WTC11 (cell line): Measurements from ENCODE around the gene ANGPTL2. TPM values are rescaled to one million over a fixed set of nuclear protein-coding genes. Genes with fewer than 3 reads are reported as not detected.

ENCODE experiments used
- ATAC-seq: fragments of 200-7000 bp; cut with Tn5 transposase; 2 replicates; pipeline ENCODE4 v1.10.0; 2021; ENCODE audit warnings: mild to moderate bottlenecking, moderate library complexity
- CTCF ChIA-PET: fragments of 300-600 bp; sonication (Branson Sonifier 250); formaldehyde crosslinking; loops from one replicate; lab custom pipeline; 2021; ENCODE audit warnings: antibody characterized with exemption; lab: Charles Lee
- POLR2A ChIA-PET: fragments of 350-600 bp; sonication (Branson Sonifier 250); formaldehyde crosslinking; loops from one replicate; lab custom pipeline; 2021; ENCODE audit warnings: antibody characterized with exemption; lab: Charles Lee
- DNase-seq: peaks from one replicate; pipeline ENCODE4 v3.0.0; 2021; ENCODE audit warnings: low spot score
- H3K27ac Mint-ChIP-seq: 2 replicates; pipeline ENCODE4 v1.8.0; 2021; ENCODE audit warnings: mixed read lengths
- H3K27me3 Mint-ChIP-seq: 2 replicates; pipeline ENCODE4 v1.8.0; 2021; ENCODE audit warnings: low read depth, mild to moderate bottlenecking, moderate library complexity, mixed read lengths
- H3K36me3 Mint-ChIP-seq: 2 replicates; pipeline ENCODE4 v1.8.0; 2021; ENCODE audit warnings: mixed read lengths
- H3K4me1 Mint-ChIP-seq: 2 replicates; pipeline ENCODE4 v1.8.0; 2022; ENCODE audit warnings: mixed read lengths
- H3K4me3 Mint-ChIP-seq: 2 replicates; pipeline ENCODE4 v1.8.0; 2021; ENCODE audit warnings: mild to moderate bottlenecking, moderate library complexity, mixed read lengths
- H3K9me3 Mint-ChIP-seq: 2 replicates; pipeline ENCODE4 v1.8.0; 2021; ENCODE audit warnings: mixed read lengths
- AR ChIP-seq: fragments of 250-450 bp; sonication (Bioruptor Pico); IDR thresholded peaks from 2 replicates; pipeline ENCODE4 v1.9.0; 2021; ENCODE audit warnings: mild to moderate bottlenecking
- ATF1 ChIP-seq: sonication (generic); formaldehyde crosslinking; IDR thresholded peaks from 2 replicates; pipeline ENCODE4 v1.8.1; 2023; ENCODE audit warnings: mild to moderate bottlenecking, moderate library complexity, missing genetic modification reagents
- CBFB ChIP-seq: sonication (generic); formaldehyde crosslinking; IDR thresholded peaks from 2 replicates; pipeline ENCODE4 v1.8.1; 2022; ENCODE audit warnings: mild to moderate bottlenecking, low read depth, missing genetic modification reagents
- ESRRA ChIP-seq: sonication (generic); formaldehyde crosslinking; IDR thresholded peaks from 2 replicates; pipeline ENCODE4 v1.8.1; 2022; ENCODE audit warnings: mild to moderate bottlenecking, missing genetic modification reagents, borderline replicate concordance
- FOXK1 ChIP-seq: sonication (generic); formaldehyde crosslinking; IDR thresholded peaks from 2 replicates; pipeline ENCODE4 v1.8.0; 2022; ENCODE audit warnings: mild to moderate bottlenecking, moderate library complexity, missing genetic modification reagents
- FOXP1 ChIP-seq: sonication (generic); formaldehyde crosslinking; IDR thresholded peaks from 2 replicates; pipeline ENCODE4 v1.8.0; 2022; ENCODE audit warnings: missing genetic modification reagents, mild to moderate bottlenecking, moderate library complexity, borderline replicate concordance
- HMGXB4 ChIP-seq: sonication (generic); formaldehyde crosslinking; IDR thresholded peaks from 2 replicates; pipeline ENCODE4 v1.8.1; 2023; ENCODE audit warnings: mild to moderate bottlenecking, moderate library complexity, missing genetic modification reagents
- IRF2 ChIP-seq: sonication (generic); formaldehyde crosslinking; IDR thresholded peaks from 2 replicates; pipeline ENCODE4 v1.8.0; 2022; ENCODE audit warnings: low read depth, missing genetic modification reagents, borderline replicate concordance
- JUN ChIP-seq: sonication (generic); formaldehyde crosslinking; IDR thresholded peaks from 2 replicates; pipeline ENCODE4 v1.8.0; 2023; ENCODE audit warnings: mild to moderate bottlenecking, missing genetic modification reagents
- PRRX2 ChIP-seq: fragments of 250-450 bp; sonication (Bioruptor Pico); IDR thresholded peaks from 2 replicates; pipeline ENCODE4 v1.8.0; 2021; ENCODE audit warnings: mild to moderate bottlenecking
- RELA ChIP-seq: sonication (generic); formaldehyde crosslinking; IDR thresholded peaks from 2 replicates; pipeline ENCODE4 v1.8.1; 2022; ENCODE audit warnings: missing genetic modification reagents, mild to moderate bottlenecking, borderline replicate concordance
- RORB ChIP-seq: fragments of 250-450 bp; sonication (Bioruptor Pico); IDR thresholded peaks from 2 replicates; pipeline ENCODE4 v1.9.0; 2021; ENCODE audit warnings: mild to moderate bottlenecking
- STAT6 ChIP-seq: sonication (generic); formaldehyde crosslinking; conservative IDR thresholded peaks from 2 replicates; pipeline ENCODE4 v1.8.1; 2023; ENCODE audit warnings: mild to moderate bottlenecking, low read depth, missing genetic modification reagents, moderate library complexity
- TEAD1 ChIP-seq: sonication (generic); formaldehyde crosslinking; IDR thresholded peaks from 2 replicates; pipeline ENCODE4 v1.8.0; 2022; ENCODE audit warnings: mild to moderate bottlenecking, missing genetic modification reagents
- ZNF121 ChIP-seq: sonication (generic); formaldehyde crosslinking; IDR thresholded peaks from 2 replicates; pipeline ENCODE4 v1.8.0; 2023; ENCODE audit warnings: missing genetic modification reagents
- ZNF219 ChIP-seq: sonication (generic); formaldehyde crosslinking; IDR thresholded peaks from 2 replicates; pipeline ENCODE4 v1.8.0; 2023; ENCODE audit warnings: missing genetic modification reagents, mild to moderate bottlenecking, borderline replicate concordance
- ZNF263 ChIP-seq: sonication (generic); formaldehyde crosslinking; IDR thresholded peaks from 2 replicates; pipeline ENCODE4 v1.8.1; 2022; ENCODE audit warnings: low read depth, mild to moderate bottlenecking, moderate library complexity, missing genetic modification reagents
- ZNF281 ChIP-seq: sonication (generic); formaldehyde crosslinking; IDR thresholded peaks from 2 replicates; pipeline ENCODE4 v1.8.0; 2023; ENCODE audit warnings: mild to moderate bottlenecking, missing genetic modification reagents
- ZNF317 ChIP-seq: sonication (generic); formaldehyde crosslinking; IDR thresholded peaks from 2 replicates; pipeline ENCODE4 v1.8.1; 2023; ENCODE audit warnings: low read depth, mild to moderate bottlenecking, moderate library complexity, missing genetic modification reagents, borderline replicate concordance
- ZNF423 ChIP-seq: fragments of 250-450 bp; sonication (Bioruptor Pico); IDR thresholded peaks from 2 replicates; pipeline ENCODE4 v2.1.2; 2022; ENCODE audit warnings: mild to moderate bottlenecking, moderate library complexity
- total RNA-seq: library from RNA; stranded (reverse); gene quantifications from 3 replicates; pipeline ENCODE4 v1.2.3, GENCODE V29; 2021
- TF ChIP-seq, protein P1 (sequence below): sonication (generic); formaldehyde crosslinking; IDR thresholded peaks from 2 replicates; pipeline ENCODE4 v1.8.1; 2023; ENCODE audit warnings: mild to moderate bottlenecking, missing genetic modification reagents, moderate library complexity

ANGPTL2 gene
- total RNA-seq, 1 experiment from 2014 or later: 4.5 TPM

DNA sequence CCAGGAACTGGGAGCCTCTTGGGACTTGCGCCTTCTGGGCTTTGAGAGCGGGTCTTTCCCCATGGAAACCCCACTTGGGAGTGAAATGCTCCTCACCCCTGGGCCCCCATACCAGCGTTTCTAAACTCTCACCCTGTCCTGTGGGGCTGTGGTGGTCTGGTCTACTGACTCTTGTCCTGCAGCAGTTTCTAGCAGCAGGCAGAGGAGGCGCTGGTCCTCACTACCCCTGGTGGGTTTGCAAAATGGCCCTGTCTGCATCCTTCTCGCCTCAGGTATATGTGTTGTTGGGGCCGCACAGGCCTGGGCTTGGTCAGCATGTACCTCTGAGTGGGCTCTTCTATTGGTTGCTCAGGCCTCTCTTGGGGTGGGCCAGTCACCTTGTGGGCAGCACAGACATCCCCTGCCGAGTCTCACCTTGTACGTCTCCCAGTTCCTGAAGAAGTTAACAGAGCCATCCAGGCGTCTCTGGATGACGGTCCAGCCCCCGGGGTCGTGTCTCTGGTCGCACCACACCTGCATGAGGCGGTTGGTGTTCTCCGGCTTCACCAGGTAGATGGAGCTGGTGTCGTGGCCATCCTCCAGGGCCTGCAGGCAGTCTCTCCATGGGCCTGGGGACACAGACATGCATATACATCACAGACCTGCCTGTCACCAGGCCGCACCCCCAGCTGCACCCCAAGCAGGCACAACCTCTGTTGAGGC, 29.0 kb downstream of the ANGPTL2 start:
- DNase-seq (peak; percentile 32), ATAC-seq (peak; percentile 49; the same call in 1 of the 2 replicates)
- ChIA-PET CTCF (interaction anchor here (0.7 kb wide), 1 partner anchor 10 kb away, joined by 3 read pairs; no protein-coding TSS in a partner anchor), POLR2A (no interaction called here)
- no peak for TF ChIP-seq ZNF317 (CRISPR knock-in tag)
- no peak for TF ChIP-seq STAT6 (CRISPR knock-in tag)
- no peak for TF ChIP-seq CBFB (CRISPR knock-in tag)
- H3K4me1 Mint-ChIP-seq: peaks cover 4% of the 10 kb centered on the region
- H3K4me3 Mint-ChIP-seq: no peak overlapping the region
- H3K27ac Mint-ChIP-seq: no peak overlapping the region
- no peaks in the 10 kb centered on the region for H3K9me3 Mint-ChIP-seq
- H3K36me3 Mint-ChIP-seq: no peaks in the 10 kb centered on the region
- no peaks in the 10 kb centered on the region for H3K27me3 Mint-ChIP-seq

GRCh38 chr9:127092041-127092608, 30.3 kb downstream of the ANGPTL2 start:
- ChIA-PET CTCF (no interaction called here), POLR2A (no interaction called here)
- no peak for DNase-seq
- Mint-ChIP-seq H3K36me3 (no peaks in the 10 kb centered on the region), H3K4me1 (peaks cover 1% of the 10 kb centered on the region), H3K27me3 (no peaks in the 10 kb centered on the region), H3K27ac (peak overlapping the region; percentile 76; the same call in 1 of the 2 replicates), H3K9me3 (no peaks in the 10 kb centered on the region), H3K4me3 (no peak overlapping the region)
- no peak for TF ChIP-seq ZNF317 (CRISPR knock-in tag)
- TF ChIP-seq ZNF219 (CRISPR knock-in tag): no peak
- no peak for TF ChIP-seq FOXP1 (CRISPR knock-in tag)
- no peak for TF ChIP-seq ESRRA (CRISPR knock-in tag)
- no peak for ATAC-seq

GRCh38 chr9:127091526-127091925, 30.9 kb downstream of the ANGPTL2 start:
- DNase-seq: no peak
- H3K27me3 Mint-ChIP-seq: no peaks in the 10 kb centered on the region
- ATAC-seq: no peak
- no peak overlapping the region for H3K27ac Mint-ChIP-seq
- H3K9me3 Mint-ChIP-seq: no peaks in the 10 kb centered on the region
- POLR2A ChIA-PET: no interaction called here
- CTCF ChIA-PET: no interaction called here
- no peak overlapping the region for H3K4me3 Mint-ChIP-seq
- H3K4me1 Mint-ChIP-seq: no peaks in the 10 kb centered on the region
- H3K36me3 Mint-ChIP-seq: no peaks in the 10 kb centered on the region
- no peak for TF ChIP-seq ZNF281
- no peak for TF ChIP-seq PRRX2 (CRISPR knock-in tag)
- no peak for TF ChIP-seq ZNF423
- no peak for TF ChIP-seq AR (CRISPR knock-in tag)
- no peak for TF ChIP-seq ZNF121 (CRISPR knock-in tag)
- TF ChIP-seq ATF1 (CRISPR knock-in tag): no peak
- TF ChIP-seq ZNF263: no peak
- TF ChIP-seq RORB (CRISPR knock-in tag): no peak
- TF ChIP-seq HMGXB4 (CRISPR knock-in tag): no peak
- TF ChIP-seq FOXK1 (CRISPR knock-in tag): no peak
- TF ChIP-seq RELA (CRISPR knock-in tag): no peak
- TF ChIP-seq, protein P1, sequence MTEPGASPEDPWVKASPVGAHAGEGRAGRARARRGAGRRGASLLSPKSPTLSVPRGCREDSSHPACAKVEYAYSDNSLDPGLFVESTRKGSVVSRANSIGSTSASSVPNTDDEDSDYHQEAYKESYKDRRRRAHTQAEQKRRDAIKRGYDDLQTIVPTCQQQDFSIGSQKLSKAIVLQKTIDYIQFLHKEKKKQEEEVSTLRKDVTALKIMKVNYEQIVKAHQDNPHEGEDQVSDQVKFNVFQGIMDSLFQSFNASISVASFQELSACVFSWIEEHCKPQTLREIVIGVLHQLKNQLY (CRISPR knock-in tag): no peak
- no peak for TF ChIP-seq TEAD1 (CRISPR knock-in tag)
- no peak for TF ChIP-seq IRF2
- TF ChIP-seq JUN (CRISPR knock-in tag): no peak
